Amygdala (tissue), 56 donors: ENCODE data around the gene TRIM14.
A peak's percentile ranks its signal among the peaks of the same experiment; 100 is the strongest.
"Not testable (repeated sequence)": the region's sequence is repeated elsewhere in the genome, so short reads cannot be mapped to it uniquely, and the experiment has no call there.

Experiments
- DNase-seq, 56 donors: peaks; one replicate each; lab custom pipeline; 2025; lab: John Stamatoyannopoulos, UW

TRIM14 gene

GRCh38 chr9:98085944-98086343 is 33.1 kb downstream of the TRIM14 start:
- DNase-seq: no peak

GRCh38 chr9:98085058-98085457 is 34.0 kb downstream of the TRIM14 start:
- DNase-seq: no peak

GRCh38 chr9:98084396-98084795 is 34.6 kb downstream of the TRIM14 start:
- no peak for DNase-seq

GRCh38 chr9:98083566-98084183 is 35.3 kb downstream of the TRIM14 start:
- no peak for DNase-seq

- DNase-seq: no peak
These were observed 35.9 kb downstream of the TRIM14 start for GRCh38 chr9:98083061-98083501.

- DNase-seq: no peak
These were observed 37.4 kb downstream of the TRIM14 start for GRCh38 chr9:98081477-98082219.

GRCh38 chr9:98080780-98081179 is 38.2 kb downstream of the TRIM14 start:
- no peak for DNase-seq

GRCh38 chr9:98080326-98080725 is 38.7 kb downstream of the TRIM14 start:
- DNase-seq: no peak

- DNase-seq: no peak
These were observed 40.1 kb downstream of the TRIM14 start for GRCh38 chr9:98078895-98079294.

- DNase-seq: not testable (repeated sequence)
These were observed 42.5 kb downstream of the TRIM14 start for GRCh38 chr9:98076514-98076890.

- no peak for DNase-seq
These were observed 43.7 kb downstream of the TRIM14 start for GRCh38 chr9:98075332-98075805.

- DNase-seq: peak in 39 of 56 donors; percentile 3 to 73 (median 35)
These were observed 44.7 kb downstream of the TRIM14 start for GRCh38 chr9:98074115-98074990.

GRCh38 chr9:98071737-98072136 is 47.3 kb downstream of the TRIM14 start:
- no peak for DNase-seq

- DNase-seq: no peak
These were observed 48.3 kb downstream of the TRIM14 start for GRCh38 chr9:98070704-98071103.

- DNase-seq: no peak
These were observed 49.5 kb downstream of the TRIM14 start for GRCh38 chr9:98069551-98069950.

GRCh38 chr9:98067184-98067583 is 51.8 kb downstream of the TRIM14 start:
- no peak for DNase-seq

- no peak for DNase-seq
These were observed 52.8 kb downstream of the TRIM14 start for GRCh38 chr9:98066235-98066634.

GRCh38 chr9:98064623-98065392 is 54.2 kb downstream of the TRIM14 start:
- DNase-seq: peak in 2 of 56 donors; percentile 2 to 6

GRCh38 chr9:98062161-98062560 is 56.9 kb downstream of the TRIM14 start:
- no peak for DNase-seq

- DNase-seq: peak in 2 of 56 donors; percentile 36 to 40
These were observed 61.8 kb downstream of the TRIM14 start for GRCh38 chr9:98057138-98057799.
